SK-N-SH treated with all-trans-retinoic acid at 6 μM for 48 hours (cell line): ENCODE data around the gene TRABD2B.

ENCODE experiments used
- ATAC-seq: fragments of 200-7000 bp; cut with Tn5 transposase; 3 replicates; pipeline ENCODE4 v1.9.1; 2020; ENCODE audit warnings: mild to moderate bottlenecking, moderate library complexity
- ARNTL ChIP-seq: fragments of 450-650 bp; formaldehyde crosslinking; IDR thresholded peaks from 2 replicates; pipeline ENCODE4 v1.5.0; 2020; ENCODE audit warnings: low read depth, mild to moderate bottlenecking, moderate library complexity, borderline replicate concordance
- BACH2 ChIP-seq: fragments of 250-450 bp; sonication (Bioruptor Pico); IDR thresholded peaks from 2 replicates; pipeline ENCODE4 v1.9.0; 2021; ENCODE audit warnings: mild to moderate bottlenecking, borderline replicate concordance
- CSDC2 ChIP-seq: fragments of 250-450 bp; sonication (Bioruptor Pico); IDR thresholded peaks from 2 replicates; pipeline ENCODE4 v1.5.0; 2020; ENCODE audit warnings: mild to moderate bottlenecking, moderate library complexity
- ESRRG ChIP-seq: fragments of 250-450 bp; sonication (Bioruptor Pico); IDR thresholded peaks from 2 replicates; pipeline ENCODE4 v1.6.1; 2021; ENCODE audit warnings: mild to moderate bottlenecking
- GLIS3 ChIP-seq: fragments of 250-450 bp; sonication (Bioruptor Pico); IDR thresholded peaks from 2 replicates; pipeline ENCODE4 v1.5.0; 2020; ENCODE audit warnings: mild to moderate bottlenecking, moderate library complexity
- ISL1 ChIP-seq: fragments of 250-450 bp; sonication (Bioruptor Pico); IDR thresholded peaks from 2 replicates; pipeline ENCODE4 v2.1.2; 2022; ENCODE audit warnings: mild to moderate bottlenecking, moderate library complexity
- OSR1 ChIP-seq: fragments of 250-450 bp; sonication (Bioruptor Pico); IDR thresholded peaks from 2 replicates; pipeline ENCODE4 v1.8.0; 2022; ENCODE audit warnings: moderate library complexity, mild to moderate bottlenecking, inconsistent platforms
- RARB ChIP-seq: fragments of 250-450 bp; sonication (Bioruptor Pico); IDR thresholded peaks from 2 replicates; pipeline ENCODE4 v1.8.0; 2021; ENCODE audit warnings: mild to moderate bottlenecking, moderate library complexity
- SNAI2 ChIP-seq: fragments of 250-450 bp; sonication (Bioruptor Pico); IDR thresholded peaks from 2 replicates; pipeline ENCODE4 v1.5.0; 2020; ENCODE audit warnings: mild to moderate bottlenecking, moderate library complexity
- TCF4 ChIP-seq: fragments of 250-450 bp; sonication (Bioruptor Pico); IDR thresholded peaks from 2 replicates; pipeline ENCODE4 v1.8.0; 2021; ENCODE audit warnings: mild to moderate bottlenecking, moderate library complexity, borderline replicate concordance
- TOX ChIP-seq: fragments of 250-450 bp; sonication (Bioruptor Pico); IDR thresholded peaks from 2 replicates; pipeline ENCODE4 v1.8.0; 2021; ENCODE audit warnings: mild to moderate bottlenecking, moderate library complexity, borderline replicate concordance
- ZC3H10 ChIP-seq: fragments of 250-450 bp; sonication (Bioruptor Pico); IDR thresholded peaks from 2 replicates; pipeline ENCODE4 v1.5.1; 2021; ENCODE audit warnings: mild to moderate bottlenecking, moderate library complexity
- ZFP30 ChIP-seq: fragments of 450-650 bp; formaldehyde crosslinking; IDR thresholded peaks from 2 replicates; pipeline ENCODE4 v1.5.0; 2022; ENCODE audit warnings: mild to moderate bottlenecking, moderate library complexity
- ZNF565 ChIP-seq: fragments of 450-650 bp; formaldehyde crosslinking; conservative IDR thresholded peaks from 2 replicates; pipeline ENCODE4 v1.5.0; 2020; ENCODE audit warnings: low read depth, mild to moderate bottlenecking, moderate library complexity
- ZNF70 ChIP-seq: fragments of 450-650 bp; formaldehyde crosslinking; IDR thresholded peaks from 2 replicates; pipeline ENCODE4 v1.5.0; 2020; ENCODE audit warnings: mild to moderate bottlenecking, moderate library complexity
- ZNF8 ChIP-seq: fragments of 450-650 bp; formaldehyde crosslinking; IDR thresholded peaks from 2 replicates; pipeline ENCODE4 v1.5.0; 2020; ENCODE audit warnings: mild to moderate bottlenecking, moderate library complexity
- TF ChIP-seq, protein P1 (sequence below): fragments of 250-450 bp; sonication (Bioruptor Pico); IDR thresholded peaks from 2 replicates; pipeline ENCODE4 v1.5.0; 2020; ENCODE audit warnings: mild to moderate bottlenecking, moderate library complexity
- TF ChIP-seq, protein P2 (sequence below): fragments of 250-450 bp; sonication (Bioruptor Pico); IDR thresholded peaks from 2 replicates; pipeline ENCODE4 v1.5.1; 2020; ENCODE audit warnings: low read depth, mild to moderate bottlenecking, moderate library complexity
- TF ChIP-seq, protein P3 (sequence below): fragments of 250-450 bp; sonication (Bioruptor Pico); IDR thresholded peaks from 2 replicates; pipeline ENCODE4 v1.8.0; 2020; ENCODE audit warnings: mild to moderate bottlenecking, moderate library complexity, borderline replicate concordance
- TF ChIP-seq, protein P4 (sequence below): fragments of 250-450 bp; sonication (Bioruptor Pico); IDR thresholded peaks from 2 replicates; pipeline ENCODE4 v1.5.1; 2021; ENCODE audit warnings: mild to moderate bottlenecking, moderate library complexity

The TRABD2B gene

DNA sequence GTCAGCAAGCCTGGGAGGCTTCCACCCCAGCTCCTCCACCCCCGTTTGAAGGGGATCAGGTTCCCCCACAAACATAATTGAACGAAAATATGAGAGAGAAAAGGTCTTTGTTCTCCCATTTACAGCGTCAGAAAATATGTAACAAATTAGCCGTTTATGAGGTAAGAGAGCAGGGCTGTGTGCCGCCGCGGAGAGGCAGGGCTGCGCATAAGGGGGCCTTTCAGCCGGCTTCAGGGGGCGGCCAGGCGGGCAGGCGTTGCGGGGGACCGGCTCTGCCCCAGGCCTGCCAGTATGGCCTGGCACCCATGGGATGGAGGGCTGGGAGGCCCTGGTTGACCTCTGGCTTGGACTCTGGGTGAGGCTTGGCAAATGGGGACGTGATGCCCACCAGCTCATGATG, 179.3 kb downstream of the TRABD2B start:
- TF ChIP-seq, protein P1, sequence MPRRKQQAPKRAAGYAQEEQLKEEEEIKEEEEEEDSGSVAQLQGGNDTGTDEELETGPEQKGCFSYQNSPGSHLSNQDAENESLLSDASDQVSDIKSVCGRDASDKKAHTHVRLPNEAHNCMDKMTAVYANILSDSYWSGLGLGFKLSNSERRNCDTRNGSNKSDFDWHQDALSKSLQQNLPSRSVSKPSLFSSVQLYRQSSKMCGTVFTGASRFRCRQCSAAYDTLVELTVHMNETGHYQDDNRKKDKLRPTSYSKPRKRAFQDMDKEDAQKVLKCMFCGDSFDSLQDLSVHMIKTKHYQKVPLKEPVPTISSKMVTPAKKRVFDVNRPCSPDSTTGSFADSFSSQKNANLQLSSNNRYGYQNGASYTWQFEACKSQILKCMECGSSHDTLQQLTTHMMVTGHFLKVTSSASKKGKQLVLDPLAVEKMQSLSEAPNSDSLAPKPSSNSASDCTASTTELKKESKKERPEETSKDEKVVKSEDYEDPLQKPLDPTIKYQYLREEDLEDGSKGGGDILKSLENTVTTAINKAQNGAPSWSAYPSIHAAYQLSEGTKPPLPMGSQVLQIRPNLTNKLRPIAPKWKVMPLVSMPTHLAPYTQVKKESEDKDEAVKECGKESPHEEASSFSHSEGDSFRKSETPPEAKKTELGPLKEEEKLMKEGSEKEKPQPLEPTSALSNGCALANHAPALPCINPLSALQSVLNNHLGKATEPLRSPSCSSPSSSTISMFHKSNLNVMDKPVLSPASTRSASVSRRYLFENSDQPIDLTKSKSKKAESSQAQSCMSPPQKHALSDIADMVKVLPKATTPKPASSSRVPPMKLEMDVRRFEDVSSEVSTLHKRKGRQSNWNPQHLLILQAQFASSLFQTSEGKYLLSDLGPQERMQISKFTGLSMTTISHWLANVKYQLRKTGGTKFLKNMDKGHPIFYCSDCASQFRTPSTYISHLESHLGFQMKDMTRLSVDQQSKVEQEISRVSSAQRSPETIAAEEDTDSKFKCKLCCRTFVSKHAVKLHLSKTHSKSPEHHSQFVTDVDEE (CRISPR knock-in tag), result no peak
- TF ChIP-seq, protein P2, sequence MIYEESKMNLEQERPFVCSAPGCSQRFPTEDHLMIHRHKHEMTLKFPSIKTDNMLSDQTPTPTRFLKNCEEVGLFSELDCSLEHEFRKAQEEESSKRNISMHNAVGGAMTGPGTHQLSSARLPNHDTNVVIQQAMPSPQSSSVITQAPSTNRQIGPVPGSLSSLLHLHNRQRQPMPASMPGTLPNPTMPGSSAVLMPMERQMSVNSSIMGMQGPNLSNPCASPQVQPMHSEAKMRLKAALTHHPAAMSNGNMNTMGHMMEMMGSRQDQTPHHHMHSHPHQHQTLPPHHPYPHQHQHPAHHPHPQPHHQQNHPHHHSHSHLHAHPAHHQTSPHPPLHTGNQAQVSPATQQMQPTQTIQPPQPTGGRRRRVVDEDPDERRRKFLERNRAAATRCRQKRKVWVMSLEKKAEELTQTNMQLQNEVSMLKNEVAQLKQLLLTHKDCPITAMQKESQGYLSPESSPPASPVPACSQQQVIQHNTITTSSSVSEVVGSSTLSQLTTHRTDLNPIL, result no peak
- TF ChIP-seq, protein P3, sequence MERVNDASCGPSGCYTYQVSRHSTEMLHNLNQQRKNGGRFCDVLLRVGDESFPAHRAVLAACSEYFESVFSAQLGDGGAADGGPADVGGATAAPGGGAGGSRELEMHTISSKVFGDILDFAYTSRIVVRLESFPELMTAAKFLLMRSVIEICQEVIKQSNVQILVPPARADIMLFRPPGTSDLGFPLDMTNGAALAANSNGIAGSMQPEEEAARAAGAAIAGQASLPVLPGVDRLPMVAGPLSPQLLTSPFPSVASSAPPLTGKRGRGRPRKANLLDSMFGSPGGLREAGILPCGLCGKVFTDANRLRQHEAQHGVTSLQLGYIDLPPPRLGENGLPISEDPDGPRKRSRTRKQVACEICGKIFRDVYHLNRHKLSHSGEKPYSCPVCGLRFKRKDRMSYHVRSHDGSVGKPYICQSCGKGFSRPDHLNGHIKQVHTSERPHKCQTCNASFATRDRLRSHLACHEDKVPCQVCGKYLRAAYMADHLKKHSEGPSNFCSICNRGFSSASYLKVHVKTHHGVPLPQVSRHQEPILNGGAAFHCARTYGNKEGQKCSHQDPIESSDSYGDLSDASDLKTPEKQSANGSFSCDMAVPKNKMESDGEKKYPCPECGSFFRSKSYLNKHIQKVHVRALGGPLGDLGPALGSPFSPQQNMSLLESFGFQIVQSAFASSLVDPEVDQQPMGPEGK (CRISPR knock-in tag), result no peak
- no peak for TF ChIP-seq BACH2 (CRISPR knock-in tag)
- TF ChIP-seq ZNF565 (CRISPR knock-in tag), result no peak
- TF ChIP-seq, all 23 proteins: peak for 0
- ATAC-seq, result no peak

DNA sequence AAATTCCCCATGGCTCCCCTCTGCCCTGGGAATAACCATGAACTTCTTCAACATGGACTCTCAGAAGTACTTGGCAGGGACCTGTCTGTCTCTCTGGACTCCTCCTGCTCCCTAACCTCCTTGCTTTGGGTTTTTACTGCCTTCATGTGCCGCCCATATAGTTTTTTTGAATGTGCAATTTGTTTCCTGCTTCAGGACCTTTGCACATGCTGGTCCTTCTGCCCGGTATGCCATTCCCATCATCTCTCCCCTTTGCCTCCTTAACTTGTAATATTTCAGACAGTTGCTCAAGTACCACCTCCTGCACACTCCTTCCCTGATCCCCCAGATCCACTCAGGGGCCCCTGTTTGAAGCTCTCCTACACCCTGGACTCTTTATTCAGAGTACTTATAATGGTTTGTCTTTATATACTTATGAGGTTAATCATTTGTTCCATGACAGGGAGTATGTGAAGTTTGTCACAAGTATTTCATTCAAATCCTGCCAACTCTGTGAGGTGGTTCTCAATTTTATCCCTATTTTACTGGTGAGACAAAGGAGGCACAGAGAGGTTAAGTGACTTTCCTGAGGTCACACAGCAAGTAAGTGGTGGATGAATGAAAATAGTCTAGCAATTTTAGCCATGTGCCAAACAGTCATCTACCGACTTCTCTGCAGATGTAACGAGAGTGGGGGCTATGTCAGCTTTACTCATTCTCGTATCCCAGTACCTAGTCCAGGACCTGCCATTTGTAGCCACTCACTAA, 180.7 kb downstream of the TRABD2B start:
- no peak for ATAC-seq
- TF ChIP-seq OSR1 (no peak), BACH2 (CRISPR knock-in tag) (no peak), GLIS3 (CRISPR knock-in tag) (no peak), ISL1 (CRISPR knock-in tag) (no peak), ZNF565 (CRISPR knock-in tag) (no peak), ZFP30 (CRISPR knock-in tag) (no peak), SNAI2 (CRISPR knock-in tag) (no peak), ARNTL (CRISPR knock-in tag) (no peak), ZNF8 (CRISPR knock-in tag) (no peak), TOX (no peak), RARB (CRISPR knock-in tag) (no peak), TCF4 (CRISPR knock-in tag) (no peak), CSDC2 (CRISPR knock-in tag) (no peak), ZC3H10 (CRISPR knock-in tag) (no peak), ESRRG (CRISPR knock-in tag) (no peak), ZNF70 (CRISPR knock-in tag) (no peak)
- TF ChIP-seq, protein P1 (CRISPR knock-in tag), result no peak
- TF ChIP-seq, protein P4, sequence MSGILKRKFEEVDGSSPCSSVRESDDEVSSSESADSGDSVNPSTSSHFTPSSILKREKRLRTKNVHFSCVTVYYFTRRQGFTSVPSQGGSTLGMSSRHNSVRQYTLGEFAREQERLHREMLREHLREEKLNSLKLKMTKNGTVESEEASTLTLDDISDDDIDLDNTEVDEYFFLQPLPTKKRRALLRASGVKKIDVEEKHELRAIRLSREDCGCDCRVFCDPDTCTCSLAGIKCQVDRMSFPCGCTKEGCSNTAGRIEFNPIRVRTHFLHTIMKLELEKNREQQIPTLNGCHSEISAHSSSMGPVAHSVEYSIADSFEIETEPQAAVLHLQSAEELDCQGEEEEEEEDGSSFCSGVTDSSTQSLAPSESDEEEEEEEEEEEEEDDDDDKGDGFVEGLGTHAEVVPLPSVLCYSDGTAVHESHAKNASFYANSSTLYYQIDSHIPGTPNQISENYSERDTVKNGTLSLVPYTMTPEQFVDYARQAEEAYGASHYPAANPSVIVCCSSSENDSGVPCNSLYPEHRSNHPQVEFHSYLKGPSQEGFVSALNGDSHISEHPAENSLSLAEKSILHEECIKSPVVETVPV (CRISPR knock-in tag), result no peak
- TF ChIP-seq, protein P3 (CRISPR knock-in tag), result no peak
